BLaER1 treated with 17β-estradiol and CSF1 and Interleukin-3, amounts not matched to agents 10 nM and 100 nM (cell line): Measurements from ENCODE around the gene NLGN2.

ENCODE experiments used
- H3K27ac ChIP-seq, 11 experiments: shearing (Covaris generic); formaldehyde crosslinking; 2 replicates each; pipeline ENCODE4 v1.8.1; 2022
- H3K27me3 ChIP-seq, 11 experiments: shearing (Covaris generic); formaldehyde crosslinking; 2 replicates each; pipeline ENCODE4 v1.8.1; 2022
- H3K36me3 ChIP-seq, 11 experiments: shearing (Covaris generic); formaldehyde crosslinking; 2 replicates each; pipeline ENCODE4 v1.8.1; 2022
- H3K4me1 ChIP-seq, 10 experiments: shearing (Covaris generic); formaldehyde crosslinking; 2 replicates each; pipeline ENCODE4 v1.8.1; 2022
- H3K4me2 ChIP-seq, 11 experiments: shearing (Covaris generic); formaldehyde crosslinking; 2 replicates each; pipeline ENCODE4 v1.8.1; 2022
- H3K4me3 ChIP-seq, 10 experiments: shearing (Covaris generic); formaldehyde crosslinking; 2 replicates each; pipeline ENCODE4 v1.8.1; 2022
- H3K9ac ChIP-seq, 11 experiments: shearing (Covaris generic); formaldehyde crosslinking; 2 replicates each; pipeline ENCODE4 v1.8.1; 2022
- H3K9me3 ChIP-seq, 11 experiments: shearing (Covaris generic); formaldehyde crosslinking; replicated peaks in 1 of 11; 2 replicates each; pipeline ENCODE4 v1.8.1; 2022
- H4K20me1 ChIP-seq, 11 experiments: shearing (Covaris generic); formaldehyde crosslinking; 2 replicates each; pipeline ENCODE4 v1.8.1; 2022
- Cebpa-rat ChIP-seq, 11 experiments: shearing (Covaris generic); IDR thresholded peaks; 2 replicates each; pipeline ENCODE4 v1.8.1; 2022

Gene NLGN2

DNA sequence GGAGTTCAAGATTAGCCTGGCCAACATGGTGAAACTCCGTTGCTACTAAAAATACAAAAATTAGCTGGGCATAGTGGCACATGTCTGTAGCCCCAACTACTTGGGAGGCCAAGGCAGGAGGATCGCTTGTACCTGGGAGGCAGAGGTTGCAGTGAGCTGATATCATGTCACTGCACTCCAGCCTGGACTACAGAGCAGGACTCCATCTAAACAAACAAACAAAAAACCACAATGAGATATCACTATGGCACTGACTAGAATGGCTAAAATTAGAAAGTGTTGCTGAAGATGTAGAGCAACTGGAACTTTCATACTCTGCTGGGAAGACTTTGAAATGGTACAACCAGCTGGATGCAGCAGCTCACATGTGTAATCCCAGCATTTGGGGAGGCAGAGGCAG, 33.3 kb upstream of the NLGN2 start:
- no peak for TF ChIP-seq Cebpa-rat (IDR thresholded peaks at IDR 0.05)
- Histone ChIP-seq H3K4me3 (no peak overlapping the region), H3K4me1 (no peaks in the 10 kb centered on the region), H3K36me3 (no peaks in the 10 kb centered on the region), H3K9ac (no peak overlapping the region), H3K27ac (no peak overlapping the region), H4K20me1 (no peaks in the 10 kb centered on the region), H3K27me3 (peaks cover 4 to 8% (median 5%) of the 10 kb centered on the region in 11 experiments; a peak in 20 of 22 replicates), H3K4me2 (no peak overlapping the region), H3K9me3 (peaks cover 5 to 7% (median 6%) of the 10 kb centered on the region in 11 experiments)

GRCh38 chr17:7379134-7379533, 28.5 kb upstream of the NLGN2 start:
- H3K27ac ChIP-seq, result no peak overlapping the region
- no peak overlapping the region for H3K4me2 ChIP-seq
- no peaks in the 10 kb centered on the region for H3K36me3 ChIP-seq
- H4K20me1 ChIP-seq, result peaks cover 0 to 19% (median 0%) of the 10 kb centered on the region in 11 experiments; a peak in 5 of 22 replicates
- H3K9ac ChIP-seq, result no peak overlapping the region
- no peak for TF ChIP-seq Cebpa-rat (IDR thresholded peaks at IDR 0.05)
- H3K4me1 ChIP-seq, result peaks cover 6 to 9% (median 8%) of the 10 kb centered on the region in 10 experiments; a peak in 19 of 20 replicates
- H3K9me3 ChIP-seq, result peaks cover 12 to 23% (median 18%) of the 10 kb centered on the region in 11 experiments
- H3K27me3 ChIP-seq, result peaks cover 51 to 56% (median 53%) of the 10 kb centered on the region in 11 experiments
- H3K4me3 ChIP-seq, result no peak overlapping the region

- no peak overlapping the region for H3K9ac ChIP-seq
- H3K36me3 ChIP-seq, result no peaks in the 10 kb centered on the region
- peaks cover 0 to 31% (median 7%) of the 10 kb centered on the region in 11 experiments; a peak in 6 of 22 replicates for H4K20me1 ChIP-seq
- H3K4me3 ChIP-seq, result no peak overlapping the region
- H3K27ac ChIP-seq, result no peak overlapping the region
- peaks cover 58 to 65% (median 61%) of the 10 kb centered on the region in 11 experiments for H3K27me3 ChIP-seq
- no peak overlapping the region for H3K4me2 ChIP-seq
- peaks cover 12 to 23% (median 18%) of the 10 kb centered on the region in 11 experiments for H3K9me3 ChIP-seq
- H3K4me1 ChIP-seq, result peaks cover 13 to 17% (median 14%) of the 10 kb centered on the region in 10 experiments
- no peak for TF ChIP-seq Cebpa-rat (IDR thresholded peaks at IDR 0.05)
These were observed 27.3 kb upstream of the NLGN2 start for GRCh38 chr17:7380321-7380720.

GRCh38 chr17:7380855-7381683, 26.6 kb upstream of the NLGN2 start, which contains the start of gene TNK1:
Gene TNK1, plus strand, starts transcription at chr17:7381089. Its CDS starts 1,838 bp downstream, at chr17:7382927.
- no peak within 1 kb of the TSS for H3K27ac ChIP-seq
- peaks cover 12 to 23% (median 18%) of the 10 kb centered on the region in 11 experiments for H3K9me3 ChIP-seq
- H3K4me1 ChIP-seq, result peaks cover 13 to 17% (median 14%) of the 10 kb centered on the region in 10 experiments
- peaks cover 58 to 65% (median 61%) of the 10 kb centered on the region in 11 experiments for H3K27me3 ChIP-seq
- peaks cover 0 to 2% (median 0%) of the 10 kb centered on the region in 11 experiments; a peak in 1 of 22 replicates for H3K36me3 ChIP-seq
- TF ChIP-seq Cebpa-rat (IDR thresholded peaks at IDR 0.05), result no peak
- H3K9ac ChIP-seq, result no peak within 1 kb of the TSS
- peaks cover 0 to 38% (median 7%) of the 10 kb centered on the region in 11 experiments; a peak in 7 of 22 replicates for H4K20me1 ChIP-seq
- no peak within 1 kb of the TSS for H3K4me3 ChIP-seq
- H3K4me2 ChIP-seq, result no peak within 1 kb of the TSS

DNA sequence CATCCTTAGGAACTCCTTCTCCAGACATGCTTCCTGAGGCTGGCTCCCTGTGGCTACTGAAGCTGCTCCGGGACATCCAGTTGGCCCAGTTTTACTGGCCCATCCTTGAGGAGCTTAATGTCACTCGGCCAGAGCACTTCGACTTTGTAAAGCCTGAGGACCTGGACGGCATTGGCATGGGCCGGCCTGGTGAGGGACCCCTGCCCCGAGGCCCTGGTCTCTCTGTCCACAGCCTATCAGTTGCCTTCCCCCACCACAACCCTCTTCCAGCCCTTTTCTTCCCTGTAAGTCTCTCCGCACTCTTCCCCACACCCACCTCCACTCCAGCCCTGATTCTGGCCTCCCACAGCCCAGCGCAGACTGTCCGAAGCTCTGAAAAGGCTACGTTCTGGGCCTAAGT, 24.7 kb upstream of the NLGN2 start:
- Histone ChIP-seq H3K27ac (no peak overlapping the region), H3K9ac (no peak overlapping the region), H3K36me3 (peaks cover 0 to 20% (median 7%) of the 10 kb centered on the region in 11 experiments; a peak in 10 of 22 replicates), H3K4me2 (no peak overlapping the region; a peak in 1 of 22 replicates), H3K27me3 (peaks cover 58 to 65% (median 61%) of the 10 kb centered on the region in 11 experiments), H3K9me3 (peaks cover 12 to 23% (median 18%) of the 10 kb centered on the region in 11 experiments), H3K4me3 (no peak overlapping the region), H4K20me1 (peaks cover 0 to 57% (median 11%) of the 10 kb centered on the region in 11 experiments; a peak in 10 of 22 replicates), H3K4me1 (peaks cover 13 to 17% (median 14%) of the 10 kb centered on the region in 10 experiments)
- no peak for TF ChIP-seq Cebpa-rat (IDR thresholded peaks at IDR 0.05)

- H3K9ac ChIP-seq, result no peak overlapping the region; a peak in 1 of 22 replicates
- H3K4me1 ChIP-seq, result peaks cover 13 to 17% (median 14%) of the 10 kb centered on the region in 10 experiments
- no peak for TF ChIP-seq Cebpa-rat (IDR thresholded peaks at IDR 0.05)
- peaks cover 58 to 65% (median 61%) of the 10 kb centered on the region in 11 experiments for H3K27me3 ChIP-seq
- peaks cover 12 to 23% (median 18%) of the 10 kb centered on the region in 11 experiments for H3K9me3 ChIP-seq
- H3K36me3 ChIP-seq, result peaks cover 0 to 25% (median 12%) of the 10 kb centered on the region in 11 experiments; a peak in 14 of 22 replicates
- peak overlapping the region; percentile 86 to 97 (median 95) for H3K4me2 ChIP-seq
- peak overlapping the region in 4 of 10 experiments; percentile 43 to 58 (median 50); a peak in 5 of 20 replicates for H3K4me3 ChIP-seq
- H3K27ac ChIP-seq, result no peak overlapping the region
- peaks cover 0 to 61% (median 14%) of the 10 kb centered on the region in 11 experiments; a peak in 11 of 22 replicates for H4K20me1 ChIP-seq
These were observed 24.3 kb upstream of the NLGN2 start for GRCh38 chr17:7383371-7383741.

- Histone ChIP-seq H3K9me3 (peaks cover 11 to 21% (median 16%) of the 10 kb centered on the region in 11 experiments), H3K27ac (no peak overlapping the region), H4K20me1 (peaks cover 0 to 67% (median 14%) of the 10 kb centered on the region in 11 experiments; a peak in 11 of 22 replicates), H3K36me3 (peaks cover 2 to 30% (median 17%) of the 10 kb centered on the region in 11 experiments; a peak in 20 of 22 replicates), H3K27me3 (peaks cover 57 to 63% (median 59%) of the 10 kb centered on the region in 11 experiments), H3K4me1 (peaks cover 13 to 21% (median 14%) of the 10 kb centered on the region in 10 experiments), H3K9ac (peak overlapping the region; percentile 9 to 65 (median 56); a peak in 16 of 22 replicates), H3K4me3 (peak overlapping the region; percentile 43 to 67 (median 54)), H3K4me2 (peak overlapping the region; percentile 86 to 97 (median 95))
- no peak for TF ChIP-seq Cebpa-rat (IDR thresholded peaks at IDR 0.05)
These were observed 23.7 kb upstream of the NLGN2 start for GRCh38 chr17:7383742-7384488.

GRCh38 chr17:7384489-7385081, 23.1 kb upstream of the NLGN2 start:
- no peak overlapping the region for H3K27ac ChIP-seq
- peak overlapping the region; percentile 86 to 97 (median 95) for H3K4me2 ChIP-seq
- H3K9me3 ChIP-seq, result peaks cover 4 to 15% (median 10%) of the 10 kb centered on the region in 11 experiments
- peaks cover 13 to 27% (median 15%) of the 10 kb centered on the region in 10 experiments for H3K4me1 ChIP-seq
- H3K9ac ChIP-seq, result peak overlapping the region in 10 of 11 experiments; percentile 9 to 65 (median 52); a peak in 15 of 22 replicates
- H4K20me1 ChIP-seq, result peaks cover 0 to 74% (median 14%) of the 10 kb centered on the region in 11 experiments; a peak in 13 of 22 replicates
- peaks cover 8 to 37% (median 24%) of the 10 kb centered on the region in 11 experiments for H3K36me3 ChIP-seq
- peaks cover 50 to 56% (median 53%) of the 10 kb centered on the region in 11 experiments for H3K27me3 ChIP-seq
- no peak for TF ChIP-seq Cebpa-rat (IDR thresholded peaks at IDR 0.05)
- H3K4me3 ChIP-seq, result peak overlapping the region; percentile 43 to 67 (median 54)
